Measurements from ENCODE around the gene MAD1L1. TPM values are rescaled to one million over a fixed set of nuclear protein-coding genes. Genes with fewer than 3 reads are reported as not detected.
"Not testable (repeated sequence)": the region's sequence is repeated elsewhere in the genome, so short reads cannot be mapped to it uniquely, and the experiment has no call there.

Gene MAD1L1
- total RNA-seq, 2 donors from 2014 or later: 81.3 to 115 TPM

DNA sequence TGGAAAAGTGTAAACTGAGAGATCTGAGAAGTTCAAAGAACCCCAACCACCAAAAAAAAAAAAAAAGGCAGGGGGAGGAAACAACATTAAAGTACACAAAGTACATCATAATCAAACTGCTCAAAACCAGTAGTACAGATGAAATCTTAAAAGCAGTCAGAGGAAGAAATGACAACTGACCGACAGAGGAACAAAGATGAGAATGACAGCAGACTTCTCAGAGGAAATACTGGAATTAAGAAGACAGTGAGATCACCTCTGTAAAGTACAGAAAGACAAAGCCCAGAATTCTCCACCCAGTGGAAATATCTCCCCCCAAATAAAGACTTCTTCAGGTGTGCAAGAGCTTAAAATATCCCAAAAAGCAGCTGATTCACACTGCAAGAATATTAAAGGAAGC, 403.1 kb downstream of the MAD1L1 start:
- H3K4me3 Mint-ChIP-seq; H3K36me3 Mint-ChIP-seq (ENCODE audit: low read depth); DNase-seq; ATAC-seq; H3K4me1 Mint-ChIP-seq; H3K27ac Mint-ChIP-seq; H3K27me3 Mint-ChIP-seq; H3K9me3 ChIP-seq (ENCODE audit: control insufficient read depth, low read length, poor library complexity, severe bottlenecking): not testable (repeated sequence)

DNA sequence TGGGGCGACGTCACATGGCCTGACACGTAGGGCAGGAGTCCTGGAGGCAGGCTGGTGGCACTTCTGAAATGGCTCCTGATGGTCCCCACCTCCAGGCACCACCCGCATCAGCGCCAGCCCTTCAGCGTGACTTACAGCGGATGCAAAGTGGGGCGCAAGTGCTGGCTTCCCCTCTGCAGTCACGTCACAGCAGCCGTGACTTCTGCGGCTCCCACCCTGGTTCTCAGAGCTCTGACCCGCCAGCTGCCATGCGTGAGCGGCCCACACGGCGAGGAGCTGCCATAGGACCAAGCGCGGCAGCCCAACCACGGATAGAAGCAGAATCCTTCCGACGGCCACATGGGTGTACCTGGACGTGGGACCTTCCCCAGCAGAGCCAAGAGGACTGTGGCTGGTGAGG, 403.6 kb downstream of the MAD1L1 start:
- H3K36me3 Mint-ChIP-seq (ENCODE audit: low read depth): peaks cover 5% of the 10 kb centered on the region
- DNase-seq (no peak), ATAC-seq (no peak)
- H3K4me1 Mint-ChIP-seq: peaks cover 6% of the 10 kb centered on the region
- H3K27me3 Mint-ChIP-seq: no peaks in the 10 kb centered on the region
- H3K27ac Mint-ChIP-seq: peak overlapping the region; percentile 1
- no peak overlapping the region for H3K4me3 Mint-ChIP-seq
- H3K9me3 ChIP-seq (ENCODE audit: control insufficient read depth, low read length, poor library complexity, severe bottlenecking): no peaks in the 10 kb centered on the region

DNA sequence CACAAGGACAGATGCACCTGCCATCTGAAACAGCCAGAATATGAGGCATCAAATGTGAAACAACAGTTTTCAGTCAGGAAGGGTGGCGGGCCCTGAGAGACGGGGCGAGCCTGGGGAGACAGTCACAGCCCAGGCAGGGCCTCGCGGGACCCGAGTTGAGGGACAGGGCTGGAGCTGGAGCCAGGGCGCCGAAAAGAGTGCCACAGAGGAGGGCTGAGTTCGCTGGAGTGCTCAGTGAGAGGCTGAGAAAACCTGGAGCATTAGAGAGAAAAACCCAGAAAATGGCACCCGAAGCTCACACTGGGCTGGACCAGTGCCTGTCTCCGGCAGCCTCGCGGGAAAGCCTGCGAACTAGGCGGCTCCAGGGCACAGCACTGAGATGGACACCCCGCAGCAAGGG, 404.6 kb downstream of the MAD1L1 start:
- not testable (repeated sequence) for DNase-seq

DNA sequence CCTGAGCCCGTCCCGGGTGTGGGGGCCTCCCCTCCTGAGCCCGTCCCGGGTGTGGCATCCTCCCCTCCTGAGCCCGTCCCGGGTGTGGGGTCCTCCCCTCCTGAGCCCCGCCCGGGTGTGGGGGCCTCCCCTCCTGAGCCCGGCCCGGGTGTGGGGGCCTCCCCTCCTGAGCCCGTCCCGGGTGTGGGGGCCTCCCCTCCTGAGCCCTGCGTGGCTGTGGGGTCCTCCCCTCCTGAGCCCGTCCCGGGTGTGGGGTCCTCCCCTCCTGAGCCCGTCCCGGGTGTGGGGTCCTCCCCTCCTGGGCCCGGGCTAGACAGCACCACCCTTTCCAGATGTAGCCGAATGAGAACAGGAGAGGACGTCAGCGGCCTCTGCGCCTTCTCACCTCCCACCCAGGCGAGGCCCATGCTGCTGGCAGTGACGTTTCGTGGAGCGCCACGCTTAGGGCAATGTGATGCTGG, 405.2 kb downstream of the MAD1L1 start:
- H3K36me3 Mint-ChIP-seq (ENCODE audit: low read depth); DNase-seq; H3K4me1 Mint-ChIP-seq; H3K9me3 ChIP-seq (ENCODE audit: control insufficient read depth, low read length, poor library complexity, severe bottlenecking); ATAC-seq; H3K27me3 Mint-ChIP-seq; H3K4me3 Mint-ChIP-seq; H3K27ac Mint-ChIP-seq: not testable (repeated sequence)

More for the DNA sequence above, 404.6 kb downstream of the MAD1L1 start:
- H3K27ac Mint-ChIP-seq: peak overlapping the region; percentile 1
- not testable (repeated sequence) for H3K27me3 Mint-ChIP-seq; H3K4me3 Mint-ChIP-seq; H3K4me1 Mint-ChIP-seq; H3K9me3 ChIP-seq (ENCODE audit: control insufficient read depth, low read length, poor library complexity, severe bottlenecking); H3K36me3 Mint-ChIP-seq (ENCODE audit: low read depth); ATAC-seq

DNA sequence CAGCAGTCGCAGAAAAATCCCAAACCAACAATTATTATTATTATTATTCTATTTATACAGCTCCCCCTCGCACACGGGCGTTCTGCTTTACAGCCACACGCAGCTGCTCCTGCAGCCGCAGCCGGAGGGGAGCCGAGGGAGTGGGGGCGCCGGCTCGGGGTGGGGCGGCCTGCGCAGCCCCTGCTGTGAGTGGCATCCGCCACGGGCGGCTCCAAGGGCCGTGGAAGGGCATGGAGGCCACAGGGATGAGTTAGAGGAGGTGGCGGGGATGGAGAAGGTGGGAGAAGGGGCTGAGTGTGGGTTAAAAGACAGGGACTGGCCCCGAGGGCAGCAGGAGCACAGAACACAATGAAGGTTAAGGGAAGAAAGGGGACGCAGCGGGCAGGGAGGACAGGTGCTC, 405.8 kb downstream of the MAD1L1 start:
- not testable (repeated sequence) for H3K36me3 Mint-ChIP-seq (ENCODE audit: low read depth); H3K27ac Mint-ChIP-seq; H3K27me3 Mint-ChIP-seq; H3K4me1 Mint-ChIP-seq; DNase-seq; ATAC-seq; H3K4me3 Mint-ChIP-seq; H3K9me3 ChIP-seq (ENCODE audit: control insufficient read depth, low read length, poor library complexity, severe bottlenecking)

- Mint-ChIP-seq H3K4me3 (no peak overlapping the region), H3K27ac (no peak overlapping the region), H3K4me1 (peaks cover 9% of the 10 kb centered on the region)
Observed at GRCh38 chr7:1825897-1826741, 406.6 kb downstream of the MAD1L1 start.

GRCh38 chr7:1825647-1825896, 407.2 kb downstream of the MAD1L1 start:
- not testable (repeated sequence) for H3K4me3 Mint-ChIP-seq; H3K4me1 Mint-ChIP-seq; H3K9me3 ChIP-seq (ENCODE audit: control insufficient read depth, low read length, poor library complexity, severe bottlenecking); ATAC-seq; H3K27ac Mint-ChIP-seq; H3K27me3 Mint-ChIP-seq; H3K36me3 Mint-ChIP-seq (ENCODE audit: low read depth); DNase-seq

More at GRCh38 chr7:1825897-1826741, 406.6 kb downstream of the MAD1L1 start:
- no peak for DNase-seq
- H3K27me3 Mint-ChIP-seq: no peaks in the 10 kb centered on the region
- ATAC-seq: no peak
- H3K9me3 ChIP-seq (ENCODE audit: control insufficient read depth, low read length, poor library complexity, severe bottlenecking): no peaks in the 10 kb centered on the region
- H3K36me3 Mint-ChIP-seq (ENCODE audit: low read depth): peaks cover 5% of the 10 kb centered on the region

DNA sequence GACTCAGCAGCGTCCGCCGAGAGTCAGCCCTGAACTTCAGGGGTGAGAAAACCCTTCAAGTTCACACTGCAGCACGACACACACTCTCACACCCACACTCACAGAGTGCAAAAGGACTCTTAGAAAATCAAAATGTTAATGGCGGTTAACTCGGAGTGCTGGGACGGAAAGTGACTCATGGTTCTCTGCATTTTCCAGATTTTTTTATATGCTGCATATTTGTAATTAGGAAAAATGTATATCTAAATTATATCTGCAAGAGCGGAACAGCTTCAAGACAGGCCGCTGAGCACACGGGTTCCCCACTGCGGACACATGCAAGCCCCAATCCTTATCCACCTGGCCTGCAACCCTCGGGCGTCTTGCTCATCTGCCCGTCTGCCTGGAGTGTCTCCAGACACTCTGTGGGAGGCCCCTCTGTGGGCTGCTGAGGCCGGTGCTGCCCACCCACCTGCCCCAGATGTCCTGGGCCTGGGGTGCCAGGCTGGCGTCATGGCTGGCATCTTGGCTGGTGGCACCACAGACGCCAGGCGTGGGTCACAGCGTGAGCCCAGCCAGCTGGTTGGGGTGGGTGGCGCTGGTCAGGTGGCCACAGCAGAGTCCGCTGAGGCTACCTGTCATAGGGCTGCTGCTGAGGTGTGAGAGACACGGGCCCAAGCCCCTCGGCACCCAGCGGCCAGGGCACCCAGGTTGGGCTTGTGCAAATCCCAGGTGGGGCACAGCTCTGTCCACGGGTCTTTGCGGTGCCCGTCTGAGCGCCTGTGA, 407.7 kb downstream of the MAD1L1 start:
- not testable (repeated sequence) for H3K36me3 Mint-ChIP-seq (ENCODE audit: low read depth); H3K9me3 ChIP-seq (ENCODE audit: control insufficient read depth, low read length, poor library complexity, severe bottlenecking); H3K4me3 Mint-ChIP-seq; H3K27me3 Mint-ChIP-seq; DNase-seq; H3K27ac Mint-ChIP-seq; ATAC-seq
- H3K4me1 Mint-ChIP-seq: peaks cover 11% of the 10 kb centered on the region

DNA sequence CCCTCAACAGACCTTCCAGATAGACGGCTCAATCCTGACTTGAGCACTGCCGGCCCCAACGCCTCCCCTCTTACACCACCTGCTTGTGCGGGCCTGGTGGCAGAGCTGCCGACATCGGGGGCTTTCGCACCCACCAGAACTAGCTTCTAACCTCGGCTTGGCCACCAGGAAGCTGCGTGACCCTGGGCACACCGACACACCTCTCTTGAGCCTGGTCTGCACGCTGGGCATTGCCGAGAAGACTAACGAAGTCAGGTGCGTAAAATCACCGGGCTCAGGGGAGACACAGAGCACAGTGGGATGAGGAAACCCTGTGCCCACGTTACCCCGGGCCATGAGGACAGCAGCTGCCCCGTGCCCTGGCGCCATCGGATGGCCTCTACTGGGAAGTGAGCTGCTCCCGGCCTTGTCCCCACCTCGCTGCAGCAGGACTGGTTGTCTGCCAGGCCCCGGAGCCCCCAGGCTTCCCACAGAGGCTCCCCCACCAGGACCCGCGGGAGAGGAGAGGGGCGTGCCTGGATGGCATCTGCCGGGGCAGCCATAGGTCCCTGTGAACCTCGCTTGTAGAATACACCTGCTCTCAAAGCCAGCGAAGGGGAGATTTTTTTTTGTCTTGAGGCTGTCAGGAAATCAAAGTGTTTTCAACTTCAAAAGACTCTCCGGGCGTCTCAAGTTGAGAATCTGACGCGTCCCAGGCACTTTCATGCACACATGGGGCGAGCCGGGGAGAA, 408.4 kb downstream of the MAD1L1 start:
- not testable (repeated sequence) for DNase-seq; H3K36me3 Mint-ChIP-seq (ENCODE audit: low read depth); H3K27me3 Mint-ChIP-seq; H3K9me3 ChIP-seq (ENCODE audit: control insufficient read depth, low read length, poor library complexity, severe bottlenecking); H3K4me3 Mint-ChIP-seq; H3K27ac Mint-ChIP-seq
- H3K4me1 Mint-ChIP-seq: peaks cover 17% of the 10 kb centered on the region
- ATAC-seq: peak; percentile 78

DNA sequence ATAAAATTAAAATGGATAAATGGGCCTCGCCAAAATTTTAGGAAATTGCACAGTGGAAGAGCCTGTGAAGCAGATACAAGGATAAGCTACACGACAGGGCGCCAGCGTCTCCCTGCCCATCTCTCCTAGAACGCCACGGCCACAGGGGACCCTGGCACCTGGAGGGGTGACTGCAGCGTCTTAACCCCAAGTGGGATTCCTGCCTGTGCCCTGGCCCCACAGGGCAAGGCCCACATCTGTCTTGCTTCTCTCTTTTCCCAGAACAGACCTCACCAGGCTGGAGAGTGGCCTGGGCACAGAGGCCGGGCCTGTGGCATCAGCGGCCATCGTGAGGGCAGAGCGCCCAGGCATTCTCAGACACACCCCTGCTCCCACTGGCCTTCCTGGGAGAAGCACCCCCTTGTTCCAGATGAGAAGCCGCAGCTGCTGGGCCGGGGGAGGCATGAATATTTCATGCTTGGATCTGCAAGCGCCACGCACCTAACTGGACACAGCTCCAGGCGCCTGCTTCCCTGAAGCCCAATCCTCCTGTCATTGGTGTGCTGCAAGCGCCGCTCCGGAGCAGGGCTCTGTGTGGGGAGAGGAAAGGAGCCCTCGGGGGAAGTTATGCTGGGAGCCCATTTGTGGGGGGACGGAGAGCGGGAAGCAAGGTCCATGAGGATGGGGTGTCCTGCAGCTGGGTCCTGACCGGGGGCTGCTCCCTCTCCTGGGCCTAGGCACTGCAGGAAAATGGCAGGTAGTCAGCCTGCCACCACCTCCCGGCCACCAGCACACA, 409.2 kb downstream of the MAD1L1 start:
- H3K27me3 Mint-ChIP-seq: no peaks in the 10 kb centered on the region
- ATAC-seq (no peak), DNase-seq (no peak)
- H3K4me3 Mint-ChIP-seq: no peak overlapping the region
- H3K27ac Mint-ChIP-seq: no peak overlapping the region
- H3K9me3 ChIP-seq (ENCODE audit: control insufficient read depth, low read length, poor library complexity, severe bottlenecking): no peaks in the 10 kb centered on the region
- peaks cover 20% of the 10 kb centered on the region for H3K4me1 Mint-ChIP-seq
- H3K36me3 Mint-ChIP-seq (ENCODE audit: low read depth): peaks cover 2% of the 10 kb centered on the region

DNA sequence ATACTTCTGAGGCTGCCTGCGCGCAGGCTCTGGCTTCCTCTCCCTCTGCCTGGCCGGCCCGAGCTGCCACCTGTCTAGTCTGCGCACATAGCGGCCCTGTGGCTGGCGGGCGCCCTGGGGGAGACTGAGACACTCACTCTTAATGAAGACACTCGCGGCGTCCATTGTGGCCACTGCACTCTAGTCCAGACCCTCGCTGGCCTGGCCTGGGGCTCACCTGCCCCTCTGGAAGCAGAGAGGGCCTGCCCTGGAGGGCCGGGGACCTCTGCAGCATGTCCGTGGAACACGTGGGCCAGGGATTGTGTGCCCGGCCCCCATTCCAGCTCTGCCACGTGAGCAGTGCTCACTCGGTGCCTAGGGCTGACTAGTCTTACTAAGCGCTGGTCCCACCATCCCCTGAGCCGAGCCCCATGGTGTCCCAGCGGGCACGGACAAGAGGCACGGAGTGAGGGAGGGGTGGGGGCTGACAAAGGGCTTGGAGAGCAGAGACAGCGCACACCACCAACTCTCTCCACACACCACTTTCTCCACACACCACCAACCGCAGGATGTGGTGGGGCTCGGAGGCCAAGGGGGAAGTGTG, 413.4 kb downstream of the MAD1L1 start:
- H3K9me3 ChIP-seq (ENCODE audit: control insufficient read depth, low read length, poor library complexity, severe bottlenecking): no peaks in the 10 kb centered on the region
- Mint-ChIP-seq H3K27me3 (no peaks in the 10 kb centered on the region), H3K4me3 (peak overlapping the region; percentile 49), H3K27ac (peak overlapping the region; percentile 77), H3K36me3 (ENCODE audit: low read depth) (peaks cover 2% of the 10 kb centered on the region), H3K4me1 (peaks cover 18% of the 10 kb centered on the region)
- ATAC-seq: no peak
- no peak for DNase-seq

DNA sequence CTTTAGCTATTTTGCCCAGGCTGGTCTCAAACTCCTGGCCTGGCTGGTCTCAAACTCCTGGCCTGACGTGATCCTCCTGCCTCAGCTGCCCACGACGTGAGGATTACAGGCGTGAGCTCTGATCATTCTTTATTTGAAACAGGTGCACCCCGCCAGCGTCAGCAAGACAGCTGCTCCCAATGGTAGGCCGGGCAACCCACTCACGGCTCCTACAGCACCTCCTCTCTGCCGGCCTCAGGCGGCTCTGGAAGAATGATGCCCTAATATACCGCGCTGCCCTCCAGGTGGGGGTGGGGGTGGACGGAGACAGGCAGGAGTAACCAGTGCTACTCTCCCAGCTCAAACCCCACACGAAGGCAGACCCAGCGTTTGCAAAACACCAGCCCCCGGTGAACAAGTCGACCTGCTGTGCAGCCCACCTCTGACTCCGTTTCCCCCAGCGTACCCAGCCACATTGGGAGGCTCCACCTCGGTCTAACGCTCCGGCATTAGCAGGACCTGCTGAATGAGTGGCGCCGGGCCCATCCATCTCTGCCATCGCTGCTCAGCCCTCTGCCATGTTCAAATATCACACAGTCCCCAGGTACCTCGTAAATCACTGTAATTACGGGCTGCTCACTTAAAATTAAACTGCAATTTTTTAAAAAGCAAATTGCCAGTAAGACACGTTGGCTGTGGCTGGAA, 414.0 kb downstream of the MAD1L1 start:
- ATAC-seq (no peak), DNase-seq (no peak)
- peaks cover 18% of the 10 kb centered on the region for H3K4me1 Mint-ChIP-seq
- no peak overlapping the region for H3K4me3 Mint-ChIP-seq
- peaks cover 2% of the 10 kb centered on the region for H3K36me3 Mint-ChIP-seq (ENCODE audit: low read depth)
- no peaks in the 10 kb centered on the region for H3K27me3 Mint-ChIP-seq
- no peaks in the 10 kb centered on the region for H3K9me3 ChIP-seq (ENCODE audit: control insufficient read depth, low read length, poor library complexity, severe bottlenecking)
- H3K27ac Mint-ChIP-seq: no peak overlapping the region

Measured in T-helper 17 cell (primary cell).